Astrocyte (in vitro differentiated cells and primary cell): ENCODE results near the gene MUC6. TPM values are rescaled to one million over a fixed set of nuclear protein-coding genes. Genes with fewer than 3 reads are reported as not detected.

Experiments used
- DNase-seq: peaks from one replicate; pipeline ENCODE4 v3.0.0-alpha.2; 2010; ENCODE audit warnings: low read depth
- FAIRE-seq: peaks from 2 replicates; lab custom pipeline; 2011; peaks lifted over from hg19 to GRCh38; lab: Jason Lieb, UNC
- H2AFZ ChIP-seq: 2 replicates; pipeline ENCODE4 v1.6.0; 2012; ENCODE audit warnings: low read depth, low read length, inconsistent platforms
- H3K27ac ChIP-seq: 2 replicates; pipeline ENCODE4 v1.5.1; 2011; ENCODE audit warnings: low read depth, low read length, inconsistent platforms
- H3K27me3 ChIP-seq: 2 replicates; pipeline ENCODE4 v1.6.0; 2011; ENCODE audit warnings: low read length, inconsistent platforms; ENCODE audit not compliant: insufficient read depth
- H3K36me3 ChIP-seq: 2 replicates; pipeline ENCODE4 v1.5.1; 2011; ENCODE audit warnings: low read length, inconsistent platforms; ENCODE audit not compliant: insufficient read depth
- H3K4me1 ChIP-seq: 2 replicates; pipeline ENCODE4 v1.5.1; 2011; ENCODE audit warnings: low read length, inconsistent platforms; ENCODE audit not compliant: insufficient read depth
- H3K4me2 ChIP-seq: 2 replicates; pipeline ENCODE4 v1.6.0; 2012; ENCODE audit warnings: low read length, inconsistent platforms
- H3K4me3 ChIP-seq: 2 replicates; pipeline ENCODE4 v1.5.1; 2011; ENCODE audit warnings: low read depth, mild to moderate bottlenecking, low read length, inconsistent platforms; ENCODE audit not compliant: insufficient read depth
- H3K79me2 ChIP-seq: 2 replicates; pipeline ENCODE4 v1.6.0; 2012; ENCODE audit warnings: mild to moderate bottlenecking, low read length, inconsistent platforms; ENCODE audit not compliant: insufficient read depth
- H3K9ac ChIP-seq: 2 replicates; pipeline ENCODE4 v1.6.0; 2012; ENCODE audit warnings: mild to moderate bottlenecking, low read length, inconsistent platforms
- H3K9me3 ChIP-seq: 2 replicates; pipeline ENCODE4 v1.5.1; 2012; ENCODE audit warnings: low read depth, mild to moderate bottlenecking, low read length, inconsistent platforms; ENCODE audit not compliant: insufficient read depth
- H4K20me1 ChIP-seq: 2 replicates; pipeline ENCODE4 v1.6.0; 2012; ENCODE audit warnings: low read length, inconsistent platforms; ENCODE audit not compliant: insufficient read depth
- H3K27ac Mint-ChIP-seq: one replicate; pipeline ENCODE4 v1.8.0; 2021; ENCODE audit warnings: mild to moderate bottlenecking, mixed read lengths; ENCODE audit not compliant: unreplicated experiment
- H3K27me3 Mint-ChIP-seq: one replicate; pipeline ENCODE4 v1.8.0; 2021; ENCODE audit warnings: low read depth, mixed read lengths; ENCODE audit not compliant: unreplicated experiment
- H3K36me3 Mint-ChIP-seq: one replicate; pipeline ENCODE4 v1.8.0; 2021; ENCODE audit warnings: low read depth, mixed read lengths; ENCODE audit not compliant: unreplicated experiment
- H3K4me1 Mint-ChIP-seq: one replicate; pipeline ENCODE4 v1.8.0; 2021; ENCODE audit warnings: low read depth, mixed read lengths; ENCODE audit not compliant: unreplicated experiment
- H3K4me3 Mint-ChIP-seq: one replicate; pipeline ENCODE4 v1.8.0; 2021; ENCODE audit warnings: mild to moderate bottlenecking, moderate library complexity, mixed read lengths; ENCODE audit not compliant: unreplicated experiment
- H3K9me3 Mint-ChIP-seq: one replicate; pipeline ENCODE4 v1.8.0; 2021; ENCODE audit warnings: mild to moderate bottlenecking, mixed read lengths; ENCODE audit not compliant: unreplicated experiment
- CTCF ChIP-seq: IDR thresholded peaks from 2 replicates; pipeline ENCODE4 v1.5.1; 2011; ENCODE audit warnings: low read depth, mild to moderate bottlenecking, inconsistent platforms, low read length, moderate library complexity; ENCODE audit not compliant: insufficient read depth
- EZH2 ChIP-seq: IDR thresholded peaks from 2 replicates; pipeline ENCODE4 v1.6.1; 2012; ENCODE audit warnings: mild to moderate bottlenecking, low read length, inconsistent platforms; ENCODE audit not compliant: insufficient read depth
- total RNA-seq: library from RNA; stranded (reverse); gene quantifications from 2 replicates; pipeline ENCODE4 v1.2.1, GENCODE V29; 2021

Gene MUC6
- total RNA-seq, 1 donor from 2014 or later, result not detected

- H3K36me3 ChIP-seq, result no peaks in the 10 kb centered on the region
- H3K4me3 Mint-ChIP-seq, result no peak overlapping the region
- no peaks in the 10 kb centered on the region for H4K20me1 ChIP-seq
- no peak overlapping the region for H3K27ac Mint-ChIP-seq
- no peak overlapping the region for H3K9ac ChIP-seq
- H3K4me1 Mint-ChIP-seq, result no peaks in the 10 kb centered on the region
- H3K27me3 ChIP-seq, result no peaks in the 10 kb centered on the region
- H3K79me2 ChIP-seq, result no peaks in the 10 kb centered on the region
- no peak overlapping the region for H3K4me3 ChIP-seq
- no peak for TF ChIP-seq CTCF
- TF ChIP-seq EZH2, result no peak
- FAIRE-seq (no peak), DNase-seq (no peak)
- H3K9me3 ChIP-seq, result no peaks in the 10 kb centered on the region
- no peaks in the 10 kb centered on the region for H3K4me1 ChIP-seq
- peaks cover 10% of the 10 kb centered on the region for H3K27me3 Mint-ChIP-seq
- H3K27ac ChIP-seq, result no peak overlapping the region
- H2AFZ ChIP-seq, result no peak overlapping the region
- peaks cover 2% of the 10 kb centered on the region for H3K9me3 Mint-ChIP-seq
- no peak overlapping the region for H3K4me2 ChIP-seq
- no peaks in the 10 kb centered on the region for H3K36me3 Mint-ChIP-seq
Measured at GRCh38 chr11:1038921-1039320, 2.4 kb upstream of the MUC6 start.

- Histone ChIP-seq H3K4me3 (no peak overlapping the region), H3K36me3 (no peaks in the 10 kb centered on the region), H3K79me2 (no peaks in the 10 kb centered on the region), H3K9ac (no peak overlapping the region), H3K4me2 (no peak overlapping the region), H2AFZ (no peak overlapping the region), H3K4me1 (no peaks in the 10 kb centered on the region), H3K27me3 (no peaks in the 10 kb centered on the region), H4K20me1 (no peaks in the 10 kb centered on the region), H3K27ac (no peak overlapping the region), H3K9me3 (no peaks in the 10 kb centered on the region)
- Mint-ChIP-seq H3K9me3 (peaks cover 2% of the 10 kb centered on the region), H3K4me1 (no peaks in the 10 kb centered on the region), H3K36me3 (no peaks in the 10 kb centered on the region), H3K4me3 (no peak overlapping the region), H3K27ac (no peak overlapping the region), H3K27me3 (peaks cover 9% of the 10 kb centered on the region)
- no peak for TF ChIP-seq EZH2
- no peak for TF ChIP-seq CTCF
- DNase-seq (no peak), FAIRE-seq (no peak)
Measured at GRCh38 chr11:1038361-1038760, 1.8 kb upstream of the MUC6 start.

- H3K36me3 ChIP-seq, result no peaks in the 10 kb centered on the region
- FAIRE-seq (no peak), DNase-seq (no peak)
- H3K9me3 ChIP-seq, result no peaks in the 10 kb centered on the region
- no peaks in the 10 kb centered on the region for H3K27me3 ChIP-seq
- H3K4me1 Mint-ChIP-seq, result no peaks in the 10 kb centered on the region
- H3K4me2 ChIP-seq, result no peak overlapping the region
- no peak overlapping the region for H3K4me3 Mint-ChIP-seq
- no peaks in the 10 kb centered on the region for H3K36me3 Mint-ChIP-seq
- no peak overlapping the region for H3K4me3 ChIP-seq
- H3K4me1 ChIP-seq, result no peaks in the 10 kb centered on the region
- TF ChIP-seq EZH2 (no peak), CTCF (no peak)
- H3K27ac ChIP-seq, result no peak overlapping the region
- no peak overlapping the region for H2AFZ ChIP-seq
- H3K79me2 ChIP-seq, result no peaks in the 10 kb centered on the region
- H3K27me3 Mint-ChIP-seq, result peaks cover 9% of the 10 kb centered on the region
- H3K9me3 Mint-ChIP-seq, result peaks cover 2% of the 10 kb centered on the region
- no peak overlapping the region for H3K27ac Mint-ChIP-seq
- no peak overlapping the region for H3K9ac ChIP-seq
- H4K20me1 ChIP-seq, result no peaks in the 10 kb centered on the region
Measured at GRCh38 chr11:1037506-1038055, 1.1 kb upstream of the MUC6 start.
